ENCODE results near the gene LHX1. TPM values are rescaled to one million over a fixed set of nuclear protein-coding genes. Genes with fewer than 3 reads are reported as not detected.

Gene LHX1
- total and polyA plus RNA-seq, 10 of the 15 experiments (the other 5 are each of a cell fraction or from before 2014, with no cell fraction given): not detected

DNA sequence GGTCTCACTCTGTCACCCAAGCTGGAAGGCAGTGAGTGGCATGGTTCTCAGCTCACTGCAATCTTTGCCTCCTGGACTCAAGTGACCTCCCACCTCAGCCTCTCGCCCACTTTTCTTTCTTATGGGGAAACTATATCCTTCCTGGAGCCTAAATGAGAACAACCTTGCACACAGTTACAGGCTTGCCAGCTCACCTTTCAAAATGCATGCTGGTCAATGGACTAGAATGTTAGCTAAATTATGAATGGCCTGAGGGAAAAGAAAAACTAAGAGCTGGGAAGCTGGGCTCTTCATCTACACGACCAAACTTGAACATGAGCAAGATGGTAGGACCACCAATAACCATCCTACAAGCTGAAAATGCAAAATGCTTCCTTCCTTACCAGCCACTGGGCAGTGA, 10.6 kb upstream of the LHX1 start:
- Histone ChIP-seq H3K4me2 (ENCODE audit: control insufficient read depth, insufficient read depth) (no peak overlapping the region), H3K27me3 (replicated peaks in 1 of 2; ENCODE audit: control insufficient read depth in 2 of 2, insufficient read depth in 2 of 2, low read length in 1 of 2) (peaks cover 11 to 14% of the 10 kb centered on the region in 2 experiments), H3K9me3 (replicated peaks; ENCODE audit: control insufficient read depth, insufficient read depth, low read length) (no peaks in the 10 kb centered on the region), H4K20me1 (ENCODE audit: control insufficient read depth, insufficient read depth) (no peaks in the 10 kb centered on the region), H3K4me1 (ENCODE audit: control insufficient read depth, insufficient read depth, low read length) (peaks cover 8% of the 10 kb centered on the region), H3K9ac (ENCODE audit: control insufficient read depth, insufficient read depth, low read length) (no peak overlapping the region), H3K4me3 (no peak overlapping the region), H3K27ac (ENCODE audit: control insufficient read depth, insufficient read depth) (no peak overlapping the region), H2AFZ (ENCODE audit: control insufficient read depth, low read depth, low read length) (no peak overlapping the region), H3K79me2 (ENCODE audit: control insufficient read depth, insufficient read depth, low read length) (no peaks in the 10 kb centered on the region), H3K36me3 (ENCODE audit: control insufficient read depth in 2 of 2, insufficient read depth in 2 of 2, low read length in 1 of 2) (no peaks in the 10 kb centered on the region)
- FAIRE-seq: no peak
- intact Hi-C loops (cut with micrococcal nuclease; ENCODE audit: unreplicated experiment): no loop called here
- BruUV-seq (replicated peaks): no TSS peak
- ATAC-seq: no peak
- WGBS (ENCODE audit: insufficient coverage, insufficient replicate concordance, low lambda C conversion rate, missing lambda C conversion rate): 41% methylated on average over 2 of the region's 2 CpGs
- TF ChIP-seq ETV6 (conservative IDR thresholded peaks at IDR 0.05 in 1 of 2, IDR thresholded peaks at IDR 0.05 in 1 of 2; ENCODE audit: borderline replicate concordance in 1 of 2, low read depth in 1 of 2) (no peak), BCL11A (IDR thresholded peaks at IDR 0.05; ENCODE audit: low read depth, low read length) (no peak), SMAD1 (IDR thresholded peaks at IDR 0.05; ENCODE audit: low read depth, partially characterized antibody) (no peak)
- in situ Hi-C loops (cut with MboI): no loop called here
- ChIA-PET POLR2A (interaction anchor here (0.6 kb wide), 2 partner anchors 45 to 212 kb away, joined by 6 to 7 read pairs; no protein-coding TSS in a partner anchor), RAD21 (ENCODE audit: unreplicated experiment) (interaction anchor here (0.5 kb wide), 2 partner anchors 10 to 147 kb away, joined by 3 read pairs; no protein-coding TSS in a partner anchor), SMC1A (ENCODE audit: uncharacterized antibody, unreplicated experiment) (no interaction called here), CTCF (no interaction called here)
- DNase-seq (ENCODE audit: low read depth, low spot score): no peak

DNA sequence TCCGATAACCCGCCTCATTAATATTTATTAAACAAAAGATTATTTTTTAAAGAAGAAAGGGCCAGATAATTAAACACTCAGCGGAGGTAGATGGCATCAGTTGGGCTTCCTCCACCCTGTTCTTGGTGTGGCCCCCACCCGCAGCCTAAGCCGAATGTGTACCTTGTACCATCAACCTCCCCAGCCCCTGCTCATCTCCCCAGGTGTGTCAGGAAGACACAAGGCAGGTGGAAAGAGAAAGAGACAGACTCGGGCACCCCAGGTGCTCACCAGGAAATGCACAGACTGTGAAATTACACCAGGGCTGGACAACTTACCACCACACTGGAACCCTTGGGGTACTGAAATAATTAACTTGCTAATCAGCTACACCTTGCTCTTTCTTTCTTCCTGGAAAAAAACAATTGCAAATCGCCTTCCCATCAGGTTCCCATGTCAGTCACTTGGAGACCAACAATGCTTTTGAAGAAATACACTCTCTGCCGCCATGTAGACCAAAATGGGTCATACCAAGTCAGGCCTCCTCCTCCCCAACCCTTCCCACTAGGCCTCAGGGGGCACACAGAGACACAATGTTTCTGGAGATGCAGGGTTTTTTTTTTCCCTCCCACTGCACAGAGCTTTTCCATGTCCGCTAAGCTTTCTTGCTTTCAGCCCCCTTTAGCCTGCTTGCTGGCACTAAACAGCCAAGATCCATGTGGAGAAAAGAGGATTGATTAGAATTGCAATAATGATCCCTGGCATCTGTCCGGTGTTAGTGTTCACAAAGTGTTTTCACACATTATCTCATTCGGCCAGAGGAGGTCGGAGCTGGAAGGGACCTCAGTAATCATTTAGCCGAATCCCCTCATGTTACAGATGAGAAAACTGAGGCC, 8.6 kb upstream of the LHX1 start:
- 38% methylated on average over 13 of the region's 13 CpGs for WGBS (ENCODE audit: insufficient coverage, insufficient replicate concordance, low lambda C conversion rate, missing lambda C conversion rate)
- ATAC-seq: peak; percentile 29; the same call in 2 of the 3 replicates
- H3K4me3 ChIP-seq: no peak overlapping the region

More for the DNA sequence above, 8.6 kb upstream of the LHX1 start:
- no peak overlapping the region for H3K9ac ChIP-seq (ENCODE audit: control insufficient read depth, insufficient read depth, low read length)
- H3K27me3 ChIP-seq (replicated peaks in 1 of 2; ENCODE audit: control insufficient read depth in 2 of 2, insufficient read depth in 2 of 2, low read length in 1 of 2): peaks cover 21 to 24% of the 10 kb centered on the region in 2 experiments
- no peaks in the 10 kb centered on the region for H3K79me2 ChIP-seq (ENCODE audit: control insufficient read depth, insufficient read depth, low read length)
- no TSS peak for BruUV-seq (replicated peaks)
- H3K9me3 ChIP-seq (replicated peaks; ENCODE audit: control insufficient read depth, insufficient read depth, low read length): no peaks in the 10 kb centered on the region
- no peaks in the 10 kb centered on the region for H4K20me1 ChIP-seq (ENCODE audit: control insufficient read depth, insufficient read depth)
- H3K4me2 ChIP-seq (ENCODE audit: control insufficient read depth, insufficient read depth): peak overlapping the region; percentile 66; the same call in 1 of the 2 replicates
- ChIA-PET SMC1A (ENCODE audit: uncharacterized antibody, unreplicated experiment) (interaction anchor here (1.2 kb wide), 1 partner anchor 445 kb away, joined by 3 read pairs; no protein-coding TSS in a partner anchor), CTCF (no interaction called here), POLR2A (no interaction called here), RAD21 (ENCODE audit: unreplicated experiment) (no interaction called here)
- H3K4me1 ChIP-seq (ENCODE audit: control insufficient read depth, insufficient read depth, low read length): peaks cover 8% of the 10 kb centered on the region
- no peak for DNase-seq (ENCODE audit: low read depth, low spot score)
- no peak for TF ChIP-seq ZZZ3 (IDR thresholded peaks at IDR 0.05; ENCODE audit: control insufficient read depth, insufficient read length, low read depth)
- TF ChIP-seq, protein P1, sequence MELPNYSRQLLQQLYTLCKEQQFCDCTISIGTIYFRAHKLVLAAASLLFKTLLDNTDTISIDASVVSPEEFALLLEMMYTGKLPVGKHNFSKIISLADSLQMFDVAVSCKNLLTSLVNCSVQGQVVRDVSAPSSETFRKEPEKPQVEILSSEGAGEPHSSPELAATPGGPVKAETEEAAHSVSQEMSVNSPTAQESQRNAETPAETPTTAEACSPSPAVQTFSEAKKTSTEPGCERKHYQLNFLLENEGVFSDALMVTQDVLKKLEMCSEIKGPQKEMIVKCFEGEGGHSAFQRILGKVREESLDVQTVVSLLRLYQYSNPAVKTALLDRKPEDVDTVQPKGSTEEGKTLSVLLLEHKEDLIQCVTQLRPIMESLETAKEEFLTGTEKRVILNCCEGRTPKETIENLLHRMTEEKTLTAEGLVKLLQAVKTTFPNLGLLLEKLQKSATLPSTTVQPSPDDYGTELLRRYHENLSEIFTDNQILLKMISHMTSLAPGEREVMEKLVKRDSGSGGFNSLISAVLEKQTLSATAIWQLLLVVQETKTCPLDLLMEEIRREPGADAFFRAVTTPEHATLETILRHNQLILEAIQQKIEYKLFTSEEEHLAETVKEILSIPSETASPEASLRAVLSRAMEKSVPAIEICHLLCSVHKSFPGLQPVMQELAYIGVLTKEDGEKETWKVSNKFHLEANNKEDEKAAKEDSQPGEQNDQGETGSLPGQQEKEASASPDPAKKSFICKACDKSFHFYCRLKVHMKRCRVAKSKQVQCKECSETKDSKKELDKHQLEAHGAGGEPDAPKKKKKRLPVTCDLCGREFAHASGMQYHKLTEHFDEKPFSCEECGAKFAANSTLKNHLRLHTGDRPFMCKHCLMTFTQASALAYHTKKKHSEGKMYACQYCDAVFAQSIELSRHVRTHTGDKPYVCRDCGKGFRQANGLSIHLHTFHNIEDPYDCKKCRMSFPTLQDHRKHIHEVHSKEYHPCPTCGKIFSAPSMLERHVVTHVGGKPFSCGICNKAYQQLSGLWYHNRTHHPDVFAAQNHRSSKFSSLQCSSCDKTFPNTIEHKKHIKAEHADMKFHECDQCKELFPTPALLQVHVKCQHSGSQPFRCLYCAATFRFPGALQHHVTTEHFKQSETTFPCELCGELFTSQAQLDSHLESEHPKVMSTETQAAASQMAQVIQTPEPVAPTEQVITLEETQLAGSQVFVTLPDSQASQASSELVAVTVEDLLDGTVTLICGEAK (IDR thresholded peaks at IDR 0.05; ENCODE audit: borderline replicate concordance): 0 out of 2 replicates have a peak, but pooled peaks have one; percentile 2
- H3K36me3 ChIP-seq (ENCODE audit: control insufficient read depth in 2 of 2, insufficient read depth in 2 of 2, low read length in 1 of 2): no peaks in the 10 kb centered on the region
- intact Hi-C loops (cut with micrococcal nuclease; ENCODE audit: unreplicated experiment) (no loop called here), in situ Hi-C loops (cut with MboI) (no loop called here)
- H3K27ac ChIP-seq (ENCODE audit: control insufficient read depth, insufficient read depth): no peak overlapping the region
- no peak for FAIRE-seq
- peak overlapping the region; percentile 68 for H2AFZ ChIP-seq (ENCODE audit: control insufficient read depth, low read depth, low read length)

Data from GM12878 (cell line).